Endodermal cell (in vitro differentiated cells): Measurements from ENCODE around the gene RARG. TPM values are rescaled to one million over a fixed set of nuclear protein-coding genes. Genes with fewer than 3 reads are reported as not detected.
A peak's percentile ranks its signal among the peaks of the same experiment; 100 is the strongest.

ENCODE experiments used
- DNase-seq: peaks from one replicate; pipeline ENCODE4 v3.0.0-alpha.2; 2017
- H3K27ac ChIP-seq: 2 replicates; pipeline ENCODE4 v1.5.1; 2013; ENCODE audit warnings: mild to moderate bottlenecking, low read depth, low read length, moderate library complexity
- H3K27me3 ChIP-seq: 2 replicates; pipeline ENCODE4 v1.6.1; 2013; ENCODE audit warnings: mild to moderate bottlenecking, low read length, moderate library complexity; ENCODE audit not compliant: insufficient read depth, control insufficient read depth, poor library complexity, severe bottlenecking
- H3K36me3 ChIP-seq: 2 replicates; pipeline ENCODE4 v1.7.0; 2013; ENCODE audit warnings: mild to moderate bottlenecking, low read length, moderate library complexity; ENCODE audit not compliant: control insufficient read depth, insufficient read depth
- H3K4me1 ChIP-seq: one replicate; pipeline ENCODE4 v1.7.0; 2013; ENCODE audit warnings: low read length; ENCODE audit not compliant: control insufficient read depth, insufficient read depth
- H3K4me3 ChIP-seq: 2 replicates; pipeline ENCODE4 v1.5.1; 2013; ENCODE audit warnings: mild to moderate bottlenecking, low read length, moderate library complexity
- H3K9ac ChIP-seq: 2 replicates; pipeline ENCODE4 v1.6.1; 2013; ENCODE audit warnings: mild to moderate bottlenecking, low read length, moderate library complexity; ENCODE audit not compliant: poor library complexity, severe bottlenecking; ENCODE audit errors: extremely low read depth
- H3K9me3 ChIP-seq: 2 replicates; pipeline ENCODE4 v1.6.1; 2013; ENCODE audit warnings: mild to moderate bottlenecking, low read length, moderate library complexity; ENCODE audit not compliant: control insufficient read depth
- H3K27ac Mint-ChIP-seq: 2 replicates; pipeline ENCODE4 v1.8.0; 2020; ENCODE audit warnings: mixed read lengths
- H3K27me3 Mint-ChIP-seq: 2 replicates; pipeline ENCODE4 v1.8.0; 2021; ENCODE audit warnings: mild to moderate bottlenecking, mixed read lengths; ENCODE audit not compliant: insufficient read depth
- H3K36me3 Mint-ChIP-seq: 2 replicates; pipeline ENCODE4 v1.8.0; 2020; ENCODE audit warnings: low read depth, mixed read lengths
- H3K4me1 Mint-ChIP-seq: 2 replicates; pipeline ENCODE4 v1.8.0; 2020; ENCODE audit warnings: mixed read lengths
- H3K4me3 Mint-ChIP-seq: 2 replicates; pipeline ENCODE4 v1.8.0; 2020; ENCODE audit warnings: mild to moderate bottlenecking, moderate library complexity, mixed read lengths
- H3K9me3 Mint-ChIP-seq: 2 replicates; pipeline ENCODE4 v1.8.0; 2020; ENCODE audit warnings: mild to moderate bottlenecking, mixed read lengths
- WGBS, 2 experiments: methylation state at CpG; one replicate each; pipeline versions ENCODE4 v1.1.5 to v1.1.7; 2013; ENCODE audit warnings: missing lambda C conversion rate in 2 of 2, mixed read lengths in 1 of 2; ENCODE audit not compliant: insufficient coverage in 1 of 2, insufficient read length in 1 of 2; 5-methylcytosine and 5-hydroxymethylcytosine counted together
- total RNA-seq, 2 donors: library from RNA; stranded (reverse); fragmentation: NEBNext Ultra II Directional in 1 of 2; extraction: Animal tissue kit (Norgen Biotek cat#: 25700) in 1 of 2; gene quantifications; 2 replicates in 1 of 2; 3 replicates in 1 of 2; pipeline ENCODE4 v1.2.1, GENCODE V29; 2021
- TF ChIP-seq, protein P1 (sequence below): fragments of 200-600 bp; sonication (generic); conservative IDR thresholded peaks from 2 replicates; pipeline ENCODE4 v1.5.0; 2021; ENCODE audit warnings: antibody characterized with exemption, mild to moderate bottlenecking

Gene RARG
- total RNA-seq, 2 donors from 2014 or later = 19.5 to 26.8 TPM

DNA sequence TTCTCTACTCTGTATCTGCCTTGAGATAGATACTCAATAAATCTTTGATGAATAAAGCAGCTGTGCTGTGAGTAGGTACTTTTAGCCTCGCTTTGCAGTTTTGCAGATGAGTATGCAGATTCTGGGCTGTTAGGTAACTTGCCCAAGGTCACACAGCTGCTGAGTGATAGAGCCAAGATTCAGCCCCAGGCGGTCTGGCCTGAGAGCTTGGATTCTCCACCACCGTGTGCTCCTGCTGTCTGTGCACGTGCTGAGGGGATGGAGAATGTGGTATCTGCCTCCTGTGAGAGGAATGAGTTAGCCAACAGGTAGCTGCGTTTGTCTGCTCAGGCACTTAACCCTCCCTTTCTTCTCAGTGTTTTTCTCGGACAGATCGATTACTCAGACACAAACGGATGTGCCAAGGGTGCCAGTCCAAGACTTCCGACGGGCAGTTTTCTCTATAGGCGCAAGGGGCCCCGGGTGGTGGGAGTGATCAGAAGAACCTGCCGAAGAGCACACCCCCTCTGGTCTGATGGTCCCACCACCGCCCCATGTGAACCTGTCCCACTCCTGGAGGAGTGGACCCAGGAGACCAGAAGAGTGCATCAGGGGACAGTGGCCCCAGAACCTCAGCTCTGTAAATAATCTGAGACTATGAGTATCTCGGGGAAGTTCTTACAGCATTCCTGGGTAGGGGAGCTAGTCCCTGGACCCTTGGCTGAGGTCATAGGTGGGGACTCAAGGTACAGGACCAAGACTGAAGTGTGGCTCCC lies 44.7 kb downstream of the RARG start:
- peaks cover 7% of the 10 kb centered on the region for H3K4me1 Mint-ChIP-seq
- H3K4me3 ChIP-seq = no peak overlapping the region
- peak; percentile 30 for DNase-seq
- no peaks in the 10 kb centered on the region for H3K4me1 ChIP-seq
- H3K9me3 ChIP-seq = peaks cover under 1% of the 10 kb centered on the region
- no peaks in the 10 kb centered on the region for H3K9me3 Mint-ChIP-seq
- H3K27ac Mint-ChIP-seq = no peak overlapping the region
- H3K36me3 Mint-ChIP-seq = peaks cover 64% of the 10 kb centered on the region
- TF ChIP-seq, protein P1, sequence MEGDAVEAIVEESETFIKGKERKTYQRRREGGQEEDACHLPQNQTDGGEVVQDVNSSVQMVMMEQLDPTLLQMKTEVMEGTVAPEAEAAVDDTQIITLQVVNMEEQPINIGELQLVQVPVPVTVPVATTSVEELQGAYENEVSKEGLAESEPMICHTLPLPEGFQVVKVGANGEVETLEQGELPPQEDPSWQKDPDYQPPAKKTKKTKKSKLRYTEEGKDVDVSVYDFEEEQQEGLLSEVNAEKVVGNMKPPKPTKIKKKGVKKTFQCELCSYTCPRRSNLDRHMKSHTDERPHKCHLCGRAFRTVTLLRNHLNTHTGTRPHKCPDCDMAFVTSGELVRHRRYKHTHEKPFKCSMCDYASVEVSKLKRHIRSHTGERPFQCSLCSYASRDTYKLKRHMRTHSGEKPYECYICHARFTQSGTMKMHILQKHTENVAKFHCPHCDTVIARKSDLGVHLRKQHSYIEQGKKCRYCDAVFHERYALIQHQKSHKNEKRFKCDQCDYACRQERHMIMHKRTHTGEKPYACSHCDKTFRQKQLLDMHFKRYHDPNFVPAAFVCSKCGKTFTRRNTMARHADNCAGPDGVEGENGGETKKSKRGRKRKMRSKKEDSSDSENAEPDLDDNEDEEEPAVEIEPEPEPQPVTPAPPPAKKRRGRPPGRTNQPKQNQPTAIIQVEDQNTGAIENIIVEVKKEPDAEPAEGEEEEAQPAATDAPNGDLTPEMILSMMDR = no peak
- H3K27ac ChIP-seq = no peak overlapping the region
- peaks cover 73% of the 10 kb centered on the region for H3K36me3 ChIP-seq
- H3K4me3 Mint-ChIP-seq = no peak overlapping the region
- no peaks in the 10 kb centered on the region for H3K27me3 Mint-ChIP-seq
- no peak overlapping the region for H3K9ac ChIP-seq
- WGBS, 2 experiments = 92% methylated on average over 12 to 15 of the region's 15 CpGs
- H3K27me3 ChIP-seq = no peaks in the 10 kb centered on the region

- Mint-ChIP-seq H3K36me3 (peaks cover 70% of the 10 kb centered on the region), H3K4me3 (no peak overlapping the region), H3K27me3 (no peaks in the 10 kb centered on the region), H3K9me3 (no peaks in the 10 kb centered on the region), H3K27ac (no peak overlapping the region), H3K4me1 (peaks cover 8% of the 10 kb centered on the region)
- DNase-seq = peak; percentile 13
- Histone ChIP-seq H3K9me3 (peaks cover 6% of the 10 kb centered on the region), H3K27me3 (no peaks in the 10 kb centered on the region), H3K4me3 (no peak overlapping the region), H3K9ac (no peak overlapping the region), H3K27ac (no peak overlapping the region), H3K36me3 (peaks cover 79% of the 10 kb centered on the region), H3K4me1 (no peaks in the 10 kb centered on the region)
- TF ChIP-seq, protein P1 = no peak
- 92 to 93% methylated on average over 4 of the region's 4 CpGs for WGBS, 2 experiments
These were observed 45.3 kb downstream of the RARG start for GRCh38 chr12:53186745-53187144.

GRCh38 chr12:53185582-53186153 lies 46.3 kb downstream of the RARG start:
- H3K4me1 ChIP-seq = no peaks in the 10 kb centered on the region
- H3K4me3 ChIP-seq = no peak overlapping the region
- Mint-ChIP-seq H3K27me3 (no peaks in the 10 kb centered on the region), H3K4me1 (peaks cover 13% of the 10 kb centered on the region), H3K27ac (no peak overlapping the region), H3K4me3 (no peak overlapping the region), H3K36me3 (peaks cover 70% of the 10 kb centered on the region), H3K9me3 (no peaks in the 10 kb centered on the region)
- peaks cover 8% of the 10 kb centered on the region for H3K9me3 ChIP-seq
- WGBS, 2 experiments = 97 to 100% methylated on average over 1 to 3 of the region's 3 CpGs
- H3K36me3 ChIP-seq = peaks cover 77% of the 10 kb centered on the region
- H3K27ac ChIP-seq = no peak overlapping the region
- DNase-seq = peak; percentile 47
- TF ChIP-seq, protein P1 = peak; percentile 54
- H3K9ac ChIP-seq = no peak overlapping the region
- no peaks in the 10 kb centered on the region for H3K27me3 ChIP-seq
